H4 (cell line): ENCODE results near the gene SEC24C. TPM values are rescaled to one million over a fixed set of nuclear protein-coding genes. Genes with fewer than 3 reads are reported as not detected.

Experiments
- DNase-seq: peaks from one replicate; pipeline ENCODE4 v3.0.0-alpha.2; 2015; ENCODE audit warnings: low spot score
- total RNA-seq: library from RNA; depleted of rRNA; stranded (reverse); fragments of >200 nt; shearing (Covaris generic); gene quantifications from 2 replicates; pipeline ENCODE4 v1.2.3, GENCODE V29; 2014; rRNA removed

Gene SEC24C
- total RNA-seq, 1 experiment from 2014 or later: 56.8 TPM

GRCh38 chr10:73813333-73813732, 69.2 kb downstream of the SEC24C start:
- no peak for DNase-seq

- DNase-seq: no peak
Observed at GRCh38 chr10:73814276-73814895, 70.2 kb downstream of the SEC24C start.

- DNase-seq: no peak
Observed at GRCh38 chr10:73814896-73815718, 70.9 kb downstream of the SEC24C start.

DNA sequence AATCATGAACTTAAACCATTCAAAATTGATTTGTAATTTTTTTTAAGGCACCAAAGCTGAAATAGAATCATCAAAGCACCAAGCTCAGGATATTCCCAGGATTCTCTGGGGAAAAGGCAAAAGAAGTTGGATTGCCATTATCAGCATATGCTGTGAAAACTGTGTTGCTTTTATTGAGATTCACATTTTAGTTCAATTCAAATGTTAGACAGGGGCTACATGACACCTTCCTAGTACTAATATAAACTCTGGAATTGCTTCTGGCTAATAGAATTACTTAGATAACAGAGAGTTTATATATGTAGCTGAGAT, 71.5 kb downstream of the SEC24C start:
- no peak for DNase-seq

DNA sequence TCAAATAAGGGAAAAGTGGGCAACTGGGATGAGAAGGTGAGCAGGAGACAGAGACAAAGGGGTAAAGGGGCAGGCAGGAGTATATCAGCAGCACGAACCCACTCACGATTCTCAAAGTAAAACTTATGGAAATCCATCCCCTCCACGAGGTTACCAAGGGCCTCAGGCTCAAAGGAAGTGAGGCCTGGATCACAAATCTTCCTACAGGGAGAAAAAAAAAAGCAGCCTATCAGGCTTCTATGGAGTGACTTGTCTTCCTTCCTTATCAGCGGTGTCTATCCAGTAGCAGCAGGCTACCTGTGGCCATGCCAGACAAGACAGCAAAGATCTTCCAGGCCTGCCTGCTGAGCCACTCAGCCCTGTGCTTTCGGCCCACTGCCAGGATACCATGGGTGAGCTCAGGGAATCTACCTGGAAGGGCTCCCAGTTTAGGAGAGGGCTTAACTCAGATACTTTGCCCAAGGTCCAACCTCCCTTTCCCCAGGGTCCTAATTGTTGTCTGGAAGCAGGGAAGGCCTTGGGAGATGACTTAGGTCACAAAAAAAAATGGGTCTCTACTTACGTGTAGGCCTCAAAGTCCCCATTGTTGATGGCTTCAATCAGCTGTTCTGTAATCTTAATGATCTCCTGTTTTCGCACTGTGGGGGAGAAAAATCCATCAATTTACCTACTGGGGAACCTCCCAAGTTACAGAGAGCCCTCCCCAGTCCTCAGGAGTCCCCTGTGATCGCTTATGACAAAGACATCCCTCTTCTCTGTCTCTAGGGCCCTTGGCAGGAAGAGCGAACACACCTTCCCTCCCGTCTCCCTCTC, 73.0 kb downstream of the SEC24C start:
- DNase-seq: no peak

- DNase-seq: no peak
Observed at GRCh38 chr10:73817826-73818225, 73.7 kb downstream of the SEC24C start.

- DNase-seq: no peak
Observed at GRCh38 chr10:73818402-73818801, 74.2 kb downstream of the SEC24C start.

DNA sequence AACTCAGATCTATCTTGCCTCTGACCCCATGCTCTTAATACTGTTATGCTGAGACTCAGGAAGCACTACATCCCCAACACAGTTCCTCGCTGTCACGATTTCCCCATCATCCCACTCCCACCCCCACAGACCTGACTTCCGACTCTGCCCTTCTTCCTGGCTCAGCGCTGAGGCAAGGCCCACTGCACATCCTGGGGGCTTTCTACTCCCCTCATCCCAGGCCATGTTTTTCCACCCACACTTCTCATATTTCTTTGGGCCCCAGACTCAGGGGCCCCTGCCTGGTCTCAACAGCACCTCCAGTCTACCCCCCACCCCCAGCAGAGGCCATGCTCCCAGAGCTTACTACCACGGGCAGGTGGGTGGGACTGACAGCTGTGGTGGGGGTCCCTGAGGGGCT, 74.9 kb downstream of the SEC24C start:
- no peak for DNase-seq

DNA sequence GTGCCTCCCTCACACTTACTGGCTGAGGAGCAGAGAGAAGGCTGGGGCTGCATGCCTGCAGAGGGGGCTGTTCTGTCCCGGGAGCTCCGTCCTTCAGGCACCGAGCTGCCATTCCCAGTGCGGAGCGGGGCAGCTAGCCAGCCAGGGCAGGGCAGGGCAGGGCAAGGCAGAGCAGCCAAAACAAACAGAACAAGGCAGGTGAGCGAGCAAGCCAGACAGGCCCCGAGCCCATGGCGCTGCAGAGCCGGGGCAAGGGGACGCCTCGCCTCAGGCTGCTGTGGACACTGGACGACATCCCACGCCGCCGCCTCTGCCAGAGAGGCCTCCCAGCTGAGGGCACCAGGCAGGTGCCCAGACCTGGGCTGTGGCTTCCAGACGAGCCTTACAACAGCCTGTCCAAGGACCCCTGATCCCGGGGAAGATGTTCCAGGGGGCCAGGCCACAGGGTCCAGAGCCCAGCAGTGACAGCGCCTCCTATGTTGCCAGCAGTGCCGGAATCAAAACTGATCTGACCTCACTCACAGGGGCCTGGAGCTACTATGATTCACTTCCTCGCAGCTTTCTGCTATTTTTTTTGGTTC, 75.4 kb downstream of the SEC24C start:
- no peak for DNase-seq

Other genes starting within 250 kb of the SEC24C start
- 11.3 and 13.4 TPM in 2 replicates for gene PPP3CB, start 248.3 kb upstream of the SEC24C start, total RNA-seq
- 16.6 and 19.1 TPM in 2 replicates for gene USP54, start 153.0 kb upstream of the SEC24C start, total RNA-seq
- gene MYOZ1, start 102.9 kb upstream of the SEC24C start, total RNA-seq: 0.33 TPM in 1 of 2 replicates, not detected in the other
- gene SYNPO2L, start 88.3 kb upstream of the SEC24C start, total RNA-seq: 0.02 TPM in 1 of 2 replicates, not detected in the other
- gene AGAP5, start 46.3 kb upstream of the SEC24C start, total RNA-seq: 1.7 and 24.6 TPM in 2 replicates
- 82.5 and 100 TPM in 2 replicates for gene CHCHD1, start 37.7 kb downstream of the SEC24C start, total RNA-seq
- gene ZSWIM8, start 41.2 kb downstream of the SEC24C start, total RNA-seq: 11.2 and 19.6 TPM in 2 replicates
- gene NDST2, start 67.2 kb downstream of the SEC24C start, total RNA-seq: 8.5 and 14.8 TPM in 2 replicates
- gene CAMK2G, start 130.2 kb downstream of the SEC24C start, total RNA-seq: 24.1 and 27.4 TPM in 2 replicates
- 149 and 153 TPM in 2 replicates for gene PLAU, start 166.8 kb downstream of the SEC24C start, total RNA-seq